OCI-LY1 (cell line): ENCODE results near the gene CDHR3.

Experiments
- H2AFZ ChIP-seq: fragments of 200-600 bp; sonication (generic), shearing (Covaris generic); 2 replicates; pipeline ENCODE4 v1.6.0; 2014; ENCODE audit warnings: antibody characterized with exemption, mild to moderate bottlenecking, low read length
- H3F3A ChIP-seq: fragments of 200-600 bp; sonication (generic), shearing (Covaris generic); 2 replicates; pipeline ENCODE4 v1.6.0; 2014; ENCODE audit warnings: mild to moderate bottlenecking, antibody characterized with exemption, low read length, moderate library complexity; ENCODE audit not compliant: insufficient read depth
- H3K27ac ChIP-seq: fragments of 200-600 bp; sonication (generic); 2 replicates; pipeline ENCODE4 v1.5.1; 2014; ENCODE audit warnings: low read length, mixed run types, mild to moderate bottlenecking, low read depth; ENCODE audit not compliant: poor library complexity, severe bottlenecking
- H3K27me3 ChIP-seq: fragments of 200-600 bp; sonication (generic); 2 replicates; pipeline ENCODE4 v1.6.0; 2014; ENCODE audit warnings: antibody characterized with exemption, mild to moderate bottlenecking, low read length, moderate library complexity; ENCODE audit not compliant: insufficient read depth
- H3K36me3 ChIP-seq: fragments of 200-600 bp; sonication (generic); 2 replicates; pipeline ENCODE4 v1.6.1; 2014; ENCODE audit warnings: mild to moderate bottlenecking, antibody characterized with exemption, low read length, moderate library complexity, mixed read lengths; ENCODE audit not compliant: insufficient read depth
- H3K4me1 ChIP-seq: fragments of 200-600 bp; sonication (generic); 2 replicates; pipeline ENCODE4 v1.5.1; 2014; ENCODE audit warnings: mild to moderate bottlenecking, low read length, moderate library complexity; ENCODE audit not compliant: insufficient read depth, severe bottlenecking
- H3K4me2 ChIP-seq: fragments of 200-600 bp; sonication (generic), shearing (Covaris generic); 2 replicates; pipeline ENCODE4 v1.6.1; 2014; ENCODE audit warnings: low read length
- H3K4me3 ChIP-seq: fragments of 200-600 bp; sonication (generic); 2 replicates; pipeline ENCODE4 v1.5.1; 2014; ENCODE audit warnings: low read length, low read depth, mild to moderate bottlenecking, mixed read lengths; ENCODE audit not compliant: poor library complexity, severe bottlenecking
- H3K79me2 ChIP-seq: fragments of 200-600 bp; shearing (Covaris generic); 2 replicates; pipeline ENCODE4 v1.6.1; 2016; ENCODE audit warnings: mixed run types, low read length, mixed read lengths; ENCODE audit not compliant: insufficient read depth
- H3K9ac ChIP-seq: fragments of 200-600 bp; sonication (generic), shearing (Covaris generic); 2 replicates; pipeline ENCODE4 v1.6.1; 2014; ENCODE audit warnings: mild to moderate bottlenecking, low read length, mixed read lengths
- H3K9me2 ChIP-seq: fragments of 200-600 bp; sonication (generic), shearing (Covaris generic); 2 replicates; pipeline ENCODE4 v1.6.1; 2014; ENCODE audit warnings: low read depth, mild to moderate bottlenecking, low read length, mixed read lengths
- H3K9me3 ChIP-seq: fragments of 200-600 bp; shearing (Covaris generic); 2 replicates; pipeline ENCODE4 v1.6.1; 2014; ENCODE audit warnings: low read length, mixed read lengths
- H4K20me1 ChIP-seq: fragments of 200-600 bp; sonication (generic), shearing (Covaris generic); 2 replicates; pipeline ENCODE4 v1.6.0; 2016; ENCODE audit warnings: mild to moderate bottlenecking, low read length; ENCODE audit not compliant: insufficient read depth
- CTCF ChIP-seq: fragments of 200-600 bp; sonication (generic), shearing (Covaris generic); IDR thresholded peaks from 2 replicates; pipeline ENCODE4 v1.5.1; 2017; ENCODE audit warnings: mild to moderate bottlenecking, antibody characterized with exemption, low read length, moderate library complexity, mixed read lengths
- EZH2 ChIP-seq: fragments of 200-600 bp; sonication (generic), shearing (Covaris generic); IDR thresholded peaks from 2 replicates; pipeline ENCODE4 v1.8.0; 2017; ENCODE audit warnings: borderline replicate concordance, mixed run types, mild to moderate bottlenecking, antibody characterized with exemption, low read length, moderate library complexity, mixed read lengths

The CDHR3 gene

DNA sequence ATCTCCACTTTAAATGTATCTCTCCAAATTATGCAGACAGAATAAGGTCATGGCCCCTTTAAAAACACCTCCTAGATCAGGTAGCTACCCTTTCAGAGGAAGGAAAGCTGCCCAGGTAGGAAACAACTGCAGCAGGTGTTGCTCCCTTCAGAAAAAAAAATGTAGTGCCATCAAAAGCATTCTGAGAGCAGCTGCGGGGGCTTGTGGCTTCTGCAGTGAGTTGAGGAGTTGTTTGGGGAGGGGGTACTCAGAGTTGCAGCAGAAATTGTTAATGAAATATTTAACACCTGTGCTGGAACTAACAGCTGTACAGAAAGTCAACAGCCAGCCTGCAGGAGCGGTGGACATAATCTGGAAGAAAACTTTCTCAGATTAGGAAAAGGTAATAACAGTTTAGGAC is 24.0 kb downstream of the CDHR3 start:
- Histone ChIP-seq H3K9me2 (no peaks in the 10 kb centered on the region), H3K4me2 (no peak overlapping the region), H3K36me3 (no peaks in the 10 kb centered on the region), H3K27me3 (0 out of 2 replicates have a peak, but pooled peaks cover 9% of the 10 kb centered on the region), H3F3A (no peaks in the 10 kb centered on the region), H3K79me2 (no peaks in the 10 kb centered on the region), H3K27ac (no peak overlapping the region), H3K4me1 (no peaks in the 10 kb centered on the region), H2AFZ (no peak overlapping the region), H3K9me3 (no peaks in the 10 kb centered on the region), H3K9ac (no peak overlapping the region), H3K4me3 (no peak overlapping the region), H4K20me1 (no peaks in the 10 kb centered on the region)
- TF ChIP-seq CTCF: no peak
- no peak for TF ChIP-seq EZH2

DNA sequence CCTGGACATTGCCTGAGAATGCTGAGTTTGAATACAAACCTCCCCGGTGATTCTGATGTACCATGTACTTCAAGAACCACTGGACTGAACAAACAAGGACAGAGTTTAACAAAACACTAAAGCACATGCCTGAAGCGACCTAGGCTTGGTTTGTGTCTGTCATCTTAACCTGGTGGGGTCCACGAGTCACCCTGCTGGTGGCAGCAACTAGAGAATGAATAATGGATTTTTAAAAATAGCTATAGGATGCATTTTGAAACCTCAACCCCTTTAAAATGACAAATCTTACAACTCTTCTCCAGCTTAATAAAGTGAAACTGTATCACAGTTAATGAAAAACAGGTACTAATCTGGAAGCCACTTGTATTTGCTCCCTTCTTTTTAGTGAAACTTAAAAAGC is 25.2 kb downstream of the CDHR3 start:
- Histone ChIP-seq H3K4me3 (no peak overlapping the region), H4K20me1 (no peaks in the 10 kb centered on the region), H3K4me1 (no peaks in the 10 kb centered on the region), H3K4me2 (no peak overlapping the region), H3K36me3 (no peaks in the 10 kb centered on the region), H3K79me2 (no peaks in the 10 kb centered on the region), H3K27me3 (0 out of 2 replicates have a peak, but pooled peaks cover 4% of the 10 kb centered on the region), H3K9ac (no peak overlapping the region), H3F3A (no peaks in the 10 kb centered on the region), H3K9me3 (no peaks in the 10 kb centered on the region), H3K27ac (no peak overlapping the region), H3K9me2 (no peaks in the 10 kb centered on the region), H2AFZ (no peak overlapping the region)
- TF ChIP-seq EZH2 (no peak), CTCF (no peak)

DNA sequence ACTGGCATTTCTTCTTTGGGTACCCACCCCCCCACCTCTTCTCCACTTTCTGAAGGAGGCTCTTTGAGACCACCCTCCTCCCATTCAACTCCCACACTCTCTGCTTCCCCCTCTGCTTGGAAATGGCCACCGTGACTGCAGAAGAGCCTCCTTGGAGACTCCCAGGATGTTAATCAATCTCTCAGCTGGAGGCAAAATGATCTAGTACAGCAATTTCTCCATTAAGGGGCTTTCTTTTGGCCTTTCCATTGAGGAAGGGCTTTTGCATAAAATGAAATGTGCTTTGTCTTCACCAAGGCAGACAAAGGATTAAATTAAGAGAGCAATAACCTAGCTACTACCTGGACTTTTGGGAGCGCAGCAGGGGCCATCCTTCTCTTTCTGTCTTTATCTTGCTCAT is 26.1 kb downstream of the CDHR3 start:
- Histone ChIP-seq H3K4me1 (no peaks in the 10 kb centered on the region), H4K20me1 (no peaks in the 10 kb centered on the region), H3K36me3 (no peaks in the 10 kb centered on the region), H3K79me2 (no peaks in the 10 kb centered on the region), H3K9me3 (no peaks in the 10 kb centered on the region), H3K27ac (no peak overlapping the region), H3F3A (no peaks in the 10 kb centered on the region), H3K4me3 (no peak overlapping the region), H3K9ac (no peak overlapping the region), H3K9me2 (no peaks in the 10 kb centered on the region), H3K27me3 (0 out of 2 replicates have a peak, but pooled peaks cover 4% of the 10 kb centered on the region), H3K4me2 (no peak overlapping the region), H2AFZ (no peak overlapping the region)
- TF ChIP-seq CTCF (no peak), EZH2 (no peak)
